ENCODE measurements around the gene NOL3.
"Not testable (repeated sequence)": the region's sequence is repeated elsewhere in the genome, so short reads cannot be mapped to it uniquely, and the experiment has no call there.

The NOL3 gene

GRCh38 chr16:67170168-67170948, at the start of gene NOL3:
Gene NOL3 (plus strand): TSS chr16:67170538.
- peak; percentile 0 for DNase-seq

GRCh38 chr16:67122799-67123198, 47.5 kb upstream of the NOL3 start:
- DNase-seq = not testable (repeated sequence)

GRCh38 chr16:67128417-67128816, 41.9 kb upstream of the NOL3 start:
- DNase-seq = no peak

GRCh38 chr16:67128887-67129286, 41.5 kb upstream of the NOL3 start:
- DNase-seq = no peak

GRCh38 chr16:67129422-67129821, 40.9 kb upstream of the NOL3 start:
- DNase-seq = no peak

GRCh38 chr16:67137605-67138004, 32.7 kb upstream of the NOL3 start:
- DNase-seq = no peak

- no peak for DNase-seq
Observed at GRCh38 chr16:67141391-67141790, 28.9 kb upstream of the NOL3 start.

GRCh38 chr16:67142342-67142741, 28.0 kb upstream of the NOL3 start:
- DNase-seq = no peak

- no peak for DNase-seq
Observed at GRCh38 chr16:67144943-67145342, 25.4 kb upstream of the NOL3 start.

GRCh38 chr16:67145746-67146145, 24.6 kb upstream of the NOL3 start:
- no peak for DNase-seq

- no peak for DNase-seq
Observed at GRCh38 chr16:67146523-67147357, 23.6 kb upstream of the NOL3 start.

- no peak for DNase-seq
Observed at GRCh38 chr16:67147437-67148140, 22.7 kb upstream of the NOL3 start.

GRCh38 chr16:67148221-67148620, 22.1 kb upstream of the NOL3 start:
- no peak for DNase-seq

- DNase-seq = no peak
Observed at GRCh38 chr16:67148656-67149275, 21.6 kb upstream of the NOL3 start.

- DNase-seq = no peak
Observed at GRCh38 chr16:67149276-67150046, 20.9 kb upstream of the NOL3 start.

- no peak for DNase-seq
Observed at GRCh38 chr16:67150047-67150832, 20.1 kb upstream of the NOL3 start.

GRCh38 chr16:67150833-67151396, 19.4 kb upstream of the NOL3 start, which contains the start of gene B3GNT9:
Gene B3GNT9 (minus strand): TSS chr16:67150998. CDS start chr16:67150485, 513 bp downstream.
- DNase-seq = no peak

GRCh38 chr16:67151431-67152097, 18.8 kb upstream of the NOL3 start:
- DNase-seq = no peak

GRCh38 chr16:67154578-67155294, 15.6 kb upstream of the NOL3 start:
- DNase-seq = no peak
